PC-9 (cell line): ENCODE results near the gene E4F1.

ENCODE experiments used
- EZH2 ChIP-seq: fragments of 200-600 bp; sonication (generic); IDR thresholded peaks from 2 replicates; pipeline ENCODE4 v1.8.0; 2017; ENCODE audit warnings: antibody characterized with exemption, low read depth
- TF ChIP-seq, protein P1 (sequence below): fragments of 200-600 bp; sonication (generic); conservative IDR thresholded peaks from 2 replicates; pipeline ENCODE4 v1.6.1; 2017; ENCODE audit warnings: mixed run types, antibody characterized with exemption, mild to moderate bottlenecking, moderate library complexity

DNA sequence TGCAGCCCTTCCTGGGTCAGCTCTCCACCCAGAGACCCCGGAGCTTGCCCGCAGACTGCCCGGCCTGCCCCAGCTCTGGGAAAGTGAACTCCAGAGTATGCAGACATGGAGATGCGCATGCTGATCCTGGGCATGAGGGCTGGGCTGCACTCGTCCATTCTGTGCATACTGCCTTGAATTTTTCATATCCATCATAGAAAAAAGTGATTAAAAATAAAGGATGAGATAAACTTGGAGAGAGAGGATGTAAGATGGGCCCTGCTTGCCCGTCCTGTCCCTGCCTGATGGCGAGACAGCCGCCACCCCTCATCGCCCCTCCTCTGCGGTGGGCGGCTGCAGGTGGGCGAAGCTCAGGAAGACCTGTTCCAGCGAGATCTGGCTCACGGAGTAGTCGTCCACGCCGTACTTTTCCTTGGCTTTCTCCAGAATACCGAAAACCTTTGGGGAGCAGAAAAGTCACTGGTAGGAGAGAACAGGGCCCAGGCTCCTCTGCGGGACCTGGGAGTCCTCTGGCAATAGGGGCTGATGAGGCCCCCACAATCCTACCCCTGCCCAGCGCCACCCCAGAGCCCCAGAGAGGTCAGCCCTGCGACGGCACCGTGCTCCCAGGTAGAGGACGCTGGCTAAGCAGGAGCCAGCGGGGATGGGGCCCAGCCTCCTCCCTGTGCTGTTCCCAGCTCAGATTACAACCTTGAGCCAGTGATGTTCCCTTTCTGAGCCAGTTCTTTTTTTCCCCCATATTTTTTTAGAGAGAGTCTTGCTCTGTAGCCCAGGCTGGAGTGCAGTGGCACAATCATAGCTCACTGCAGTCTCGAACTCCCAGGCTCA, 53.2 kb downstream of the E4F1 start:
- TF ChIP-seq, protein P1, sequence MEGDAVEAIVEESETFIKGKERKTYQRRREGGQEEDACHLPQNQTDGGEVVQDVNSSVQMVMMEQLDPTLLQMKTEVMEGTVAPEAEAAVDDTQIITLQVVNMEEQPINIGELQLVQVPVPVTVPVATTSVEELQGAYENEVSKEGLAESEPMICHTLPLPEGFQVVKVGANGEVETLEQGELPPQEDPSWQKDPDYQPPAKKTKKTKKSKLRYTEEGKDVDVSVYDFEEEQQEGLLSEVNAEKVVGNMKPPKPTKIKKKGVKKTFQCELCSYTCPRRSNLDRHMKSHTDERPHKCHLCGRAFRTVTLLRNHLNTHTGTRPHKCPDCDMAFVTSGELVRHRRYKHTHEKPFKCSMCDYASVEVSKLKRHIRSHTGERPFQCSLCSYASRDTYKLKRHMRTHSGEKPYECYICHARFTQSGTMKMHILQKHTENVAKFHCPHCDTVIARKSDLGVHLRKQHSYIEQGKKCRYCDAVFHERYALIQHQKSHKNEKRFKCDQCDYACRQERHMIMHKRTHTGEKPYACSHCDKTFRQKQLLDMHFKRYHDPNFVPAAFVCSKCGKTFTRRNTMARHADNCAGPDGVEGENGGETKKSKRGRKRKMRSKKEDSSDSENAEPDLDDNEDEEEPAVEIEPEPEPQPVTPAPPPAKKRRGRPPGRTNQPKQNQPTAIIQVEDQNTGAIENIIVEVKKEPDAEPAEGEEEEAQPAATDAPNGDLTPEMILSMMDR: no peak
- TF ChIP-seq EZH2: no peak
